ENCODE data around the gene BRWD1. TPM values are rescaled to one million over a fixed set of nuclear protein-coding genes. Genes with fewer than 3 reads are reported as not detected.
"Not testable (repeated sequence)": the region's sequence is repeated elsewhere in the genome, so short reads cannot be mapped to it uniquely, and the experiment has no call there.

The BRWD1 gene
- polyA plus RNA-seq, 3 donors from 2014 or later, result 28.3 to 73.3 (median 34.1) TPM

- Mint-ChIP-seq H3K4me3 (peak overlapping the region in 4 of 5 donors; percentile 27 to 99 (median 98)), H3K27ac (peak overlapping the region in 2 of 6 donors; percentile 80 to 90), H3K27me3 (ENCODE audit: low read depth in 3 of 3) (peaks cover 12 to 17% (median 15%) of the 10 kb centered on the region in 3 donors), H3K9me3 (no peaks in the 10 kb centered on the region), H3K4me1 (peaks cover 29 to 44% of the 10 kb centered on the region in 2 donors), H3K36me3 (peaks cover 5 to 18% (median 7%) of the 10 kb centered on the region in 3 donors)
- DNase-seq, result no peak
Measured at GRCh38 chr21:39181205-39181818, 132.1 kb downstream of the BRWD1 start.

- H3K9me3 Mint-ChIP-seq, result no peaks in the 10 kb centered on the region
- no peak for DNase-seq
- peak overlapping the region in 3 of 5 donors; percentile 26 to 48 (median 36) for H3K4me3 Mint-ChIP-seq
- peaks cover 29 to 49% of the 10 kb centered on the region in 2 donors for H3K4me1 Mint-ChIP-seq
- peak overlapping the region in 1 of 6 donors; percentile 47 for H3K27ac Mint-ChIP-seq
- H3K36me3 Mint-ChIP-seq, result peaks cover 5 to 25% (median 14%) of the 10 kb centered on the region in 3 donors
- peaks cover 12 to 17% (median 15%) of the 10 kb centered on the region in 3 donors for H3K27me3 Mint-ChIP-seq (ENCODE audit: low read depth in 3 of 3)
Measured at GRCh38 chr21:39180429-39181019, 132.9 kb downstream of the BRWD1 start.

- peaks cover 18 to 31% of the 10 kb centered on the region in 2 donors for H3K4me1 Mint-ChIP-seq
- H3K9me3 Mint-ChIP-seq, result no peaks in the 10 kb centered on the region
- no peak for DNase-seq
- H3K27me3 Mint-ChIP-seq (ENCODE audit: low read depth in 3 of 3), result peaks cover 7 to 10% (median 8%) of the 10 kb centered on the region in 3 donors
- no peak overlapping the region for H3K4me3 Mint-ChIP-seq
- peaks cover 9 to 35% (median 14%) of the 10 kb centered on the region in 3 donors for H3K36me3 Mint-ChIP-seq
- no peak overlapping the region for H3K27ac Mint-ChIP-seq
Measured at GRCh38 chr21:39178421-39178820, 135.0 kb downstream of the BRWD1 start.

GRCh38 chr21:39176271-39176709 lies 137.1 kb downstream of the BRWD1 start:
- Mint-ChIP-seq H3K4me3 (no peak overlapping the region), H3K27ac (no peak overlapping the region), H3K9me3 (no peaks in the 10 kb centered on the region), H3K4me1 (peaks cover 3 to 16% of the 10 kb centered on the region in 2 donors), H3K36me3 (peaks cover 9 to 42% (median 14%) of the 10 kb centered on the region in 3 donors), H3K27me3 (ENCODE audit: low read depth in 3 of 3) (no peaks in the 10 kb centered on the region)
- no peak for DNase-seq

GRCh38 chr21:39175665-39176064 lies 137.8 kb downstream of the BRWD1 start:
- Mint-ChIP-seq H3K4me3 (no peak overlapping the region), H3K27me3 (ENCODE audit: low read depth in 3 of 3) (no peaks in the 10 kb centered on the region), H3K4me1 (peaks cover 3 to 13% of the 10 kb centered on the region in 2 donors), H3K27ac (no peak overlapping the region), H3K36me3 (peaks cover 9 to 41% (median 14%) of the 10 kb centered on the region in 3 donors), H3K9me3 (no peaks in the 10 kb centered on the region)
- no peak for DNase-seq

GRCh38 chr21:39175154-39175553 lies 138.3 kb downstream of the BRWD1 start:
- H3K4me3 Mint-ChIP-seq, result no peak overlapping the region

GRCh38 chr21:39173716-39174680 lies 139.4 kb downstream of the BRWD1 start:
- no peak for DNase-seq
- H3K27me3 Mint-ChIP-seq (ENCODE audit: low read depth in 3 of 3), result no peaks in the 10 kb centered on the region
- H3K36me3 Mint-ChIP-seq, result peaks cover 9 to 41% (median 14%) of the 10 kb centered on the region in 3 donors
- H3K4me1 Mint-ChIP-seq, result peaks cover 0 to 6% of the 10 kb centered on the region in 2 donors
- no peak overlapping the region for H3K4me3 Mint-ChIP-seq
- no peak overlapping the region for H3K27ac Mint-ChIP-seq
- no peaks in the 10 kb centered on the region for H3K9me3 Mint-ChIP-seq

More at GRCh38 chr21:39175154-39175553, 138.3 kb downstream of the BRWD1 start:
- no peaks in the 10 kb centered on the region for H3K27me3 Mint-ChIP-seq (ENCODE audit: low read depth in 3 of 3)
- H3K36me3 Mint-ChIP-seq, result peaks cover 9 to 42% (median 14%) of the 10 kb centered on the region in 3 donors
- H3K27ac Mint-ChIP-seq, result no peak overlapping the region
- peaks cover 0 to 8% of the 10 kb centered on the region in 2 donors for H3K4me1 Mint-ChIP-seq
- DNase-seq, result no peak
- H3K9me3 Mint-ChIP-seq, result no peaks in the 10 kb centered on the region

GRCh38 chr21:39169906-39170305 lies 143.5 kb downstream of the BRWD1 start:
- Mint-ChIP-seq H3K27ac (no peak overlapping the region), H3K4me1 (no peaks in the 10 kb centered on the region), H3K9me3 (peaks cover 0 to 3% (median 0%) of the 10 kb centered on the region in 6 donors), H3K4me3 (no peak overlapping the region), H3K36me3 (peaks cover 0 to 27% (median 10%) of the 10 kb centered on the region in 3 donors), H3K27me3 (ENCODE audit: low read depth in 3 of 3) (no peaks in the 10 kb centered on the region)
- DNase-seq, result no peak

- Mint-ChIP-seq H3K4me1 (no peaks in the 10 kb centered on the region), H3K27ac (no peak overlapping the region), H3K27me3 (ENCODE audit: low read depth in 3 of 3) (peaks cover 0 to 7% (median 2%) of the 10 kb centered on the region in 3 donors), H3K4me3 (no peak overlapping the region), H3K9me3 (peaks cover 0 to 8% (median 5%) of the 10 kb centered on the region in 6 donors), H3K36me3 (peaks cover 0 to 21% (median 5%) of the 10 kb centered on the region in 3 donors)
- DNase-seq, result no peak
Measured at GRCh38 chr21:39168800-39169199, 144.6 kb downstream of the BRWD1 start.

- DNase-seq, result no peak
- Mint-ChIP-seq H3K36me3 (peaks cover 0 to 5% (median under 1%) of the 10 kb centered on the region in 3 donors), H3K4me3 (no peak overlapping the region), H3K9me3 (peaks cover 0 to 9% (median 6%) of the 10 kb centered on the region in 6 donors), H3K4me1 (no peaks in the 10 kb centered on the region), H3K27ac (no peak overlapping the region), H3K27me3 (ENCODE audit: low read depth in 3 of 3) (peaks cover 0 to 17% (median 2%) of the 10 kb centered on the region in 3 donors)
Measured at GRCh38 chr21:39164523-39164922, 148.9 kb downstream of the BRWD1 start.

GRCh38 chr21:39161064-39161463 lies 152.4 kb downstream of the BRWD1 start:
- peaks cover 0 to 9% (median 6%) of the 10 kb centered on the region in 6 donors for H3K9me3 Mint-ChIP-seq
- DNase-seq, result no peak
- no peak overlapping the region for H3K4me3 Mint-ChIP-seq
- H3K27me3 Mint-ChIP-seq (ENCODE audit: low read depth in 3 of 3), result peaks cover 0 to 17% (median 2%) of the 10 kb centered on the region in 3 donors
- H3K4me1 Mint-ChIP-seq, result no peaks in the 10 kb centered on the region
- no peak overlapping the region for H3K27ac Mint-ChIP-seq
- no peaks in the 10 kb centered on the region for H3K36me3 Mint-ChIP-seq

- H3K4me1 Mint-ChIP-seq, result no peaks in the 10 kb centered on the region
- no peak overlapping the region for H3K4me3 Mint-ChIP-seq
Measured at GRCh38 chr21:39159342-39160063, 153.9 kb downstream of the BRWD1 start.

GRCh38 chr21:39157241-39157640 lies 156.2 kb downstream of the BRWD1 start:
- H3K27me3 Mint-ChIP-seq (ENCODE audit: low read depth in 3 of 3); DNase-seq; H3K36me3 Mint-ChIP-seq; H3K4me1 Mint-ChIP-seq; H3K4me3 Mint-ChIP-seq; H3K27ac Mint-ChIP-seq; H3K9me3 Mint-ChIP-seq: not testable (repeated sequence)

More at GRCh38 chr21:39159342-39160063, 153.9 kb downstream of the BRWD1 start:
- H3K36me3 Mint-ChIP-seq, result no peaks in the 10 kb centered on the region
- DNase-seq, result no peak
- H3K27me3 Mint-ChIP-seq (ENCODE audit: low read depth in 3 of 3), result peaks cover 0 to 14% (median 4%) of the 10 kb centered on the region in 3 donors
- no peak overlapping the region for H3K27ac Mint-ChIP-seq
- peaks cover 0 to 6% (median 2%) of the 10 kb centered on the region in 6 donors for H3K9me3 Mint-ChIP-seq

All from immature natural killer cell (primary cell).